Measurements from ENCODE around the gene TEF.
"Not testable (repeated sequence)": the region's sequence is repeated elsewhere in the genome, so short reads cannot be mapped to it uniquely, and the experiment has no call there.

GRCh38 chr22:41433480-41433879, 51.7 kb downstream of the TEF start:
- TF ChIP-seq CTCF (conservative IDR thresholded peaks at IDR 0.05); ZFX (IDR thresholded peaks at IDR 0.05): not testable (repeated sequence)
